ENCODE results near the gene ZSWIM7.
A peak's percentile ranks its signal among the peaks of the same experiment; 100 is the strongest.

The ZSWIM7 gene, protein sequence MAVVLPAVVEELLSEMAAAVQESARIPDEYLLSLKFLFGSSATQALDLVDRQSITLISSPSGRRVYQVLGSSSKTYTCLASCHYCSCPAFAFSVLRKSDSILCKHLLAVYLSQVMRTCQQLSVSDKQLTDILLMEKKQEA

GRCh38 chr17:15999141-15999973, at the start of gene ZSWIM7, which contains the start of gene TTC19:
ZSWIM7 (minus strand) TSS chr17:15999704; CDS start chr17:15999594, 110 bp downstream.
TTC19 (plus strand) TSS chr17:15999824; CDS start chr17:15999849, 25 bp downstream.
- DNase-seq = peak; percentile 93

- DNase-seq = no peak
Observed at GRCh38 chr17:16048811-16049449, 49.4 kb upstream of the ZSWIM7 start.

- DNase-seq = no peak
Observed at GRCh38 chr17:16046966-16047365, 47.5 kb upstream of the ZSWIM7 start.

GRCh38 chr17:16044487-16044886, 45.0 kb upstream of the ZSWIM7 start:
- no peak for DNase-seq

DNA sequence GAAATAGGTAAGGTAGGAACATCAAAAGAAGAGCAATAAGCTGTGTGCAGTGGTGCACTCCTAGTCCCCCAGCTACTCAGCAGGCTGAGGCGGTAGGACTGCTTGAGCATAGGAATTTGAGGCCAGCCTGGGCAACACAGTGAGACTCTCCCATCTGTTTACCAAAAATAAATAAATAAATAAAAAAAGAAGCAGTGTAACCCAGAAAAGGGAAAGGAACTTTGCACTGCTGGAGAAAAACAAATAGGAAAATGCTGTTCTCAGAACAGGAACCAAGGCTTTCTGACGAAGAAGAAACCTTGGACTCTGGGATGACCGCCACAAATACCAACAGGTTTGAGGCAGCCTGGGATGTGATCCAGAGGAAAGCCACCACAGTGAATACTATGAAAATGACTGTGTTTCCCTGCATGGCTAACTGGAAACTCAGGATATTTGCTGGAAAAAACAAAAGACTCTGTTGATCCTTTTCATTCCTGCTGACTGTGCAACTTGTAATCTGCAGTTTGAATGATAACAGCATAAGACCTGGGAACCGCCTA, 41.3 kb upstream of the ZSWIM7 start:
- no peak for DNase-seq

DNA sequence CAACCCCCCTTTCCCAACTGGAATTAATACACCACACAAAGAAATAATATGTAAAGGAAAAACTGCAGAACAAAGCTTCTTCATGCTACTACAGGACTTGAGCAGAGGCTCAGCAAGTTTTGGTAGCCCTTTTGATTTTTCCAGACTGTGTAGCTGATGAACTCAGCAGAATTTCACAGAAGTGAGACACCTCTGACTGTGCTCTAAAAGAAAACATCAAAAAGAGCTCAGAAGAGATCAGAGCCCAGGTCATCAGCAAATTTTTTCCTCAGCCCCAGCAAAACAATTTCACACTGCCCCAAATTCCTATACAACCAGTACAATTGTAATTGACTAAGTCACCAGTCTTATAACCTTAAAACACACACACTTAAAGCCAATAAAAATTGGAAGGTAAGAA, 38.1 kb upstream of the ZSWIM7 start:
- DNase-seq = no peak

DNA sequence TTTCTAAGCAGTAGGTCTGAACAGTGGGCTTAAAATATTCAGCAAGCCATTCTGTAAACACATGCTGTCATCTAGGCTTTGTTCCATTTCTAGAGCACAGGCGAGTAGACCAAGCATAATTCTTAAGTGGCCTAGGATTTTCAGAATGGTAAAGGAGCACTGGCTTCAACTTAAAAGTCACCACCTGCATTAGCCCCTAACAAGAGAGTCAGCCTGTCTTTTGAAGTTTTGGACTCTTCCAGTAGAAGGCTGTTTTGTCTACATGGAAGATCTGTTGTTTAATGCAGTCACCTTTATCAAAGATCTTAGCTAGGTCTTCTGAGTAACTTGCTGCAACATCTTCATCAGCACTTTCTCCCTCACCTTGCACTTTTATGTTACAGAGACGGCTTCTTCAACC, 36.8 kb upstream of the ZSWIM7 start:
- no peak for DNase-seq

DNA sequence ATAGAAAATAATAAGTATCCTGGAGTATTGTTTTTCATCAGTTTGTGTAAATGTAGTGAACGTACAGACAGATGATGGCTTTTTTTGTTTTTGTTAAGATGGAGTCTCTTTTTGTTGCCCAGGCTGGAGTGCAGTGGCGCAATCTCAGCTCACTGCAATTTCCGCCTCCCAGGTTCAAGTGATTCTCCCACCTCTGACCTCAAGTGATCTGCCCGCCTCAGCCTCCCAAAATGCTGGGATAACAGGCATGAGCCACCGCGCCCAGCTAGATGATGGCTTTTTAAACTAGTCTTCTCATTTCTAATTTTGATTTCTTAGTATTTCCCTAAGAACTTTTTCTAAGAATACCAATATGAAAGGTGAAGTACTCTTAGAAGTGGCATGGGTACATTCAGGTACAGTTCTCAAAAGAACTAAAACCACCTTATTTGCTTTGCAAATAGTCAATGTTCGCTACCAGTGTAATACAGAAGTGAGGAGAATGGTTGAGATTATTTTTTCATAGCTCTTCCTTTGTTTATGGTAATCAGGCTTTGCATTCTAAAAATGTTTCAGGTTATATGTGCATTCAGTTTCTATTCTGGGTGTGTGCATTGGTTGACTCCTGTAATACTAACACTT, 34.3 kb upstream of the ZSWIM7 start:
- no peak for DNase-seq

- DNase-seq = no peak
Observed at GRCh38 chr17:16027708-16028584, 28.4 kb upstream of the ZSWIM7 start.

DNA sequence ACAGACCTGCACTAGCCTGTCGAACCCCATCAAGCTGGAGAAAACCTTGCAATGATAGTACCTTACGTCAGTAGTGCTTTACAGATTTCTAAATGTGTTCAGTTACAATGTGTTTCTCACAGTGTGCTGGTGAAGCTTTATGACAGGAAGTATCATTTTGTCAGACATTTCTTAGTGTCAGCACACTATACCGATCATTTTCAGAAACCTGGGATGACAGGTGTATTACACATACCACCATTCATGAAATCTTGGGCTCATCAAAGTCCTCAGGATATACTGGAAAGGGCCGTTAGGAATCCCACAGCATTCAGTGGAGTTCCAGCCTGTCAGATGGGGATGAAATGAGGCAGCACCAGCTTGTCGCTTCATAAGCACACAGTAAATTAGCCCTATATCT, 27.4 kb upstream of the ZSWIM7 start:
- DNase-seq = no peak

DNA sequence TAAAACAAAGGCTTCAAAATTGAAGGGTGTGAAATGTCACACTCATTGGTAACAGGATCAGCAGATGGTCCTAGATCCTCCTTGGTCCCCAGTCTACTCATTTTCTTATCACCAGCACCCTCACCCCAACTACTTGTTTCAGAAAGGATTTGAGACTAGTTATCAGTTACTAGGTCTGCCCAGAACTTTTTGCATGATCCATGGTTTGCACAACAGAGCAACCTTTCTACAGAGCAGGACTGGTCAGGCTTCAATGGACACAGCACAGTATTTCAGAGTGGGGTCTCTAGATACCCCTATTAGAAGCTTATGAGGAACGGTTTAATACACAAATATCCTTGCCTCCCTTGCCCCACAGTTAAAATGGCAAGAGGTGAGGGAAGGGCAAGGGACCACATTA, 25.7 kb upstream of the ZSWIM7 start:
- DNase-seq = no peak

DNA sequence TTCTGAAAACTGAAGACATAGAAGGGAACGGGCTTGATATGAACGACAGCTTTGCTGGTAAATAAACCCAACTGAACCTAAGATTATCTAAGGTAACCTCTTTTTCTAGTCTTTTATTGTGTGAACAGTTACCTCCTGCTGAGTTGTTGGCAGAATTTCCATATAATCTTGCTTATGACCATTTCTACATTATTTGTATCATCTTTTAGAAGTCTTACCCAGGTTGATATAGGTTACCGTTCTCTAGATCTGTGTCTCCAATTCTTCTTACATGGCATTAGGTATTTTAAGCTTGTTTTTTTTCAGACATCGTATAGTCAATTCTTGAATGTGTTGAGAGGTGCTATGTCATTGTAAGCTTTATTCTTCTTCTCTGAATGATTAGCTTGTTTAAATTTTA, 24.4 kb upstream of the ZSWIM7 start:
- DNase-seq = no peak

- no peak for DNase-seq
Observed at GRCh38 chr17:16019347-16019746, 19.8 kb upstream of the ZSWIM7 start.

GRCh38 chr17:16013943-16014407, 14.5 kb upstream of the ZSWIM7 start:
- no peak for DNase-seq

DNA sequence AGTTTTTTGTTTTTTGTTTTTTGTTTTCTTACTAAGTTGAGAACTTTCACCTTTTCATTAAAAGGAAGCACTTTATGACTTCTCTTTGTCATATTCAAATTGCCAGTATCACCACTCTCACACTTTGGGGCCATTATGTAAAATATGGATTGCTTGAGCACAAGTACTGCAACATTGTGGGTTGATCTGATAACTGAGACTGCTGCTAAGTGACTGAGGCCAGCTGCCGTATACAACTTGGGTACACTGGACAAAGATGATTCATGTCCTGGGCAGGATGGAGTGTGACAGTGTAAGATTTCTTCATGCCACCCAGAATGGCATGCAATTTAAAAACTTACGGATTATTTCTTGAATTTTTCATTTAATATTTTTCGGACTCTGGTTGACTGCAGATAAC, 7.9 kb upstream of the ZSWIM7 start:
- DNase-seq = no peak

DNA sequence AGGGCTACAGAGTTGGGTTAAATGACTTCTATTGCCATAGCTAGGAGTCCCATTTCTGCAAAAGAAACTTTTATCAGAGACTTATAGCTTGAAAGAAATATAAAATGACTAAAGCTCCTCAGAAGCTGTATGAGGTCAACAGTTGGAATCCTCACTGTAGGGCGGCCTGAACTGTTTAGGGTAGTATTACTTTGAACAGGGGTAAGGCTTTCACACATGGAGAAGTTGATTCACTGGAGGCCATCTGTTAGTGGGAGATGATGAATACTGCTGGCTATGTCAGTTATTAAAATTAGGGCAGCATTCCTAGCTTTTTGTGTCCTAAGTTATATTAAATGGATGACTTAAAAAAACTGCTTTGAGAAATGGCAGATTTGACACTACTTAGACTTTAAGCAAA, 6.1 kb upstream of the ZSWIM7 start:
- no peak for DNase-seq

DNA sequence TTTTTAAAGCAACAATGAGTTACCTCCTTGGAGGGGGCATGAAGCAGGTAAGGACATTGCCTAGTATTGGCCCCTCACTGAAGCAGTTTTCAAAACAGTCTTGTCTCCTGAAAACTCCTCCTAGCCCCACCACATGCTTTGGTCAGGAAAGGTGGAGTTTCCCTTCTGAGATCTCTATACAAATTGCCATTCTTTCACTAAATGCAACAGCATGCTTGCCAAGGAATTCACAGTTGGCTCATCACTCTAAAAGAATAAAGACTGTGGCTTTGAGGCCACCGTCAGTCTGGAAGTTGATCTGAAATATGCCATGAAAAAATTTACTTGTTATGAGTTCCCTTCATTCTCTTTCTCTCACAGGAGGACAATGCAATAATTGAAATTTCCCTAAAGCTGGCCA, 4.3 kb upstream of the ZSWIM7 start:
- DNase-seq = no peak

GRCh38 chr17:16002708-16003260, 3.3 kb upstream of the ZSWIM7 start:
- DNase-seq = no peak

- DNase-seq = no peak
Observed at GRCh38 chr17:16001226-16001897, 1.9 kb upstream of the ZSWIM7 start.

DNA sequence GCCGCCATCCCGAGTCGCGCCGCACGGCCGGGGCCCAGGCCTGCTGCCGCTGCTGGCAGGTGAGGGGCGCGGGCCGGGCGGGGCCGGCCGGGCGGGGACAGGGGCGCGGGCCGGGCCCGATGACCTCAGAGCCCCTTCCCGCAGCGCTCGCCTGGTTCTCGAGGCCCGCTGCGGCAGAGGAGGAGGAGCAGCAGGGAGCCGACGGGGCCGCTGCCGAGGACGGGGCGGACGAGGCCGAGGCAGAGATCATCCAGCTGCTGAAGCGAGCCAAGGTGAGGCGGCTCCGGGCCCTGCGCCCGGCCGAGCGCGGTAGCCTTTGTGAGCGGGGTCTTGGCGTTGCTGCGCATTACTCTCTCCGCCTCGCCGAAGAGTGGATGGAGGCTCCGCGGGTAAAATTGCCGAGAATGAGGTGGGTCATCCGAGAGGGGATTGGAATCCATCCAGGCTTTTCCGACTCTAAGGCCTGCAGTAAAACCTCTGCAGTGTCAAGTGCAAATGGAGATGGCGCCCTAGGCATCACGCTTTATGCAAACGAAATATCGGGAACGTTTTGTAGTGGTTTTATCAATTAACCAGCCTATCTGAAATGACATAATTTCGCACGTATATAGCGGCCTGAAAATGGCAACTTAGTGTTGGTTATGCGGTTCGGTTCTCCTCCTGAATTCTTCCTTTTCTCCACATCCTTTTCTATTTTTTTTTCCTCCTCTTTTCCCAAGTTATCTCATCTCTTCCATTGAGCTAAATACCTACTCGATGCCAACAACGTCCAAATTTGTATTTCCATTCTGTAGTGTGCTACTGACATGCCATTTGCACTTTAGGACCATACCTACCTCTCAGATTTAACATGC, 697 bp upstream of the ZSWIM7 start:
- DNase-seq = no peak
